Effector memory CD8-positive, alpha-beta T cell (primary cell): Measurements from ENCODE around the gene SFTPB.

ENCODE experiments used
- ATAC-seq: fragments of 150-1000 bp; cut with Tn5 transposase; replicated peaks from 2 replicates; pipeline ENCODE4 v1.10.0; 2021; ENCODE audit warnings: mild to moderate bottlenecking, moderate library complexity
- DNase-seq, 3 experiments: peaks; one replicate each; pipeline ENCODE4 v3.0.0; 2021
- H3K27ac Mint-ChIP-seq, 2 donors: one replicate each; pipeline ENCODE4 v1.8.0; 2022; ENCODE audit warnings: mild to moderate bottlenecking in 2 of 2, mixed read lengths in 2 of 2, moderate library complexity in 2 of 2
- H3K27me3 Mint-ChIP-seq, 2 donors: one replicate each; pipeline ENCODE4 v1.8.0; 2022; ENCODE audit warnings: mixed read lengths in 2 of 2
- H3K36me3 Mint-ChIP-seq: one replicate; pipeline ENCODE4 v1.8.0; 2022; ENCODE audit warnings: mild to moderate bottlenecking, moderate library complexity, mixed read lengths; ENCODE audit not compliant: insufficient read depth
- H3K4me1 Mint-ChIP-seq, 2 donors: one replicate each; pipeline ENCODE4 v1.8.0; 2022; ENCODE audit warnings: low read depth in 2 of 2, mixed read lengths in 2 of 2
- H3K4me3 Mint-ChIP-seq, 2 donors: one replicate each; pipeline ENCODE4 v1.8.0; 2022; ENCODE audit warnings: mild to moderate bottlenecking in 2 of 2, mixed read lengths in 2 of 2, moderate library complexity in 2 of 2
- H3K9me3 Mint-ChIP-seq, 2 donors: one replicate each; pipeline ENCODE4 v1.8.0; 2022; ENCODE audit warnings: mixed read lengths in 2 of 2

SFTPB gene

DNA sequence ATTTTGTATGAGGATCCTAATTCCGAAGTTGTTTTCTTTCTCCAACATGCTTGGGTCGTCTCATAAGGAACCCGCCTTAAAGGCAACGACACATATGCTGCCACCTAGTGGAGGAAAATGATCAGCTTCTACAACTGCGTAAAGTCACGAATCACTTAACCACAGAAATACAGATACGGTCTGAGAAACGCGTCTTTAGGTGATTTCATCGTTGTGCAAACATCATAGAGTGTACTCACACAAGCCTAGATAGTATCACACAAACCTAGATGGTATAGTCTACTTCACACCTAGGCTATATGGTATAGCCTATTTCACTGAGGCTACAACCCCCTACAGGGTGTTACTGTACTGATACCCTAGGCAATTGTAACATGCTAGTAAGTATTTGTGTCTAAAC is 39.3 kb upstream of the SFTPB start:
- peaks cover 0 to 6% of the 10 kb centered on the region in 2 donors for H3K27me3 Mint-ChIP-seq
- DNase-seq (peak; percentile 76 to 81 (median 77)), ATAC-seq (peak; percentile 73)
- H3K27ac Mint-ChIP-seq: peak overlapping the region; percentile 29 to 80
- H3K4me3 Mint-ChIP-seq: peak overlapping the region; percentile 6 to 50
- H3K36me3 Mint-ChIP-seq: peaks cover 7% of the 10 kb centered on the region
- H3K9me3 Mint-ChIP-seq: no peaks in the 10 kb centered on the region
- H3K4me1 Mint-ChIP-seq: peaks cover 36 to 38% of the 10 kb centered on the region in 2 donors

DNA sequence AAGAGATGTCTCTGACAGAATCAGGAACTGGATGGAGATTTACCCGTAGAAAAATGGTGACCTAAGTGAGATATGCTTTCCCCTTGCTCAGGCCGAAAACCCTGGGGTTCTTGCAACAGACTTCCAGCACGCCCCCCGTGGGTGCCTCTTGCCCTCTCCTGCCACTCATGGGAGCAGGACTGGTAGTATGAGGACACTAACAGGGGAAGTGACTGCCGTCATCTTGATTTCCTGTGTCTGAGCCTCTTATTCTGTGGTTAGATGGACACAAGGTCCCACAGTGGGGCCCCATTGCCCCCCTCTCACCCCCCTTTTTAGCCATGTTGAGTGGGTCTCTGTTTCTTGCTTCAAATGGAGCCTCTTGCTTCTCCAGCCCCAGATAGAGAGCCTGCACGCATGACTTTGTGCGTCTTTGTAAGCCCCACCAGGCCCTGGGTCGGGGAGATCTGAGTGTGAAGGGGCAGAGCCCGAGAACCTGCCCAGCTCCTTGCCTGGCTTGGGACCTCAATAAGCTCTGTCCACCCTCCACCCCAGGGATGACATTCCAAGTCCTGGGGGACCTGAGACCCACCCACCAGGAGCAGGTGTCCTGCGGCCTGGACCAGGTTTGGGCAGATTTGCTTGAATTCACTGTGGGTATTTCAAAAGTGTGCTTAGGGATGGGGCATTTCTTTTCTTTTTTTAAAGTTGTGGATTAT is 38.7 kb upstream of the SFTPB start:
- Mint-ChIP-seq H3K36me3 (peaks cover 7% of the 10 kb centered on the region), H3K4me3 (peak overlapping the region; percentile 6 to 50), H3K4me1 (peaks cover 37 to 38% of the 10 kb centered on the region in 2 donors), H3K27ac (peak overlapping the region; percentile 29 to 80), H3K27me3 (peaks cover 0 to 6% of the 10 kb centered on the region in 2 donors), H3K9me3 (no peaks in the 10 kb centered on the region)
- DNase-seq (no peak), ATAC-seq (no peak)

DNA sequence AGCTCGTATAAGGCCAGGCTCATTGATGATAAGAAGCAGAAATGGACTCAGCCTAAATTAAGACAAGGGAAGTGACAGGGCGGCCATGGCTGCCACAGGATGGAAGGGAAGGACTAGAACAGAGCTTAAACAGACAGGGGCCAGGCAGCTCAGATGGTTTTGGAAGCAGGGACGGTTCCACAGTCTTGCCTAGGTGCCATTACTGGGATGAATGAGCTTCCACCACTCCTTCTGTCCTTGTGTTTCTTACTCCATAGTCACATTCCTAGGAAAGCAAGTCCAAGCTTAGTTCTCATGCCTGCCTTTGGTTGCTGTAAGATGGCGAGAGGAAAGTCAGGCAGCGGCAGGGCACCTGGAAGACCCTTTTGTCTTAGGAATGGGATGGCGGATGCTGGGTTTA is 38.1 kb upstream of the SFTPB start:
- Mint-ChIP-seq H3K36me3 (peaks cover 6% of the 10 kb centered on the region), H3K27ac (peak overlapping the region in 1 of 2 donors; percentile 80), H3K4me1 (peaks cover 37 to 38% of the 10 kb centered on the region in 2 donors), H3K4me3 (peak overlapping the region in 1 of 2 donors; percentile 64), H3K9me3 (no peaks in the 10 kb centered on the region), H3K27me3 (no peaks in the 10 kb centered on the region)
- no peak for ATAC-seq
- no peak for DNase-seq

DNA sequence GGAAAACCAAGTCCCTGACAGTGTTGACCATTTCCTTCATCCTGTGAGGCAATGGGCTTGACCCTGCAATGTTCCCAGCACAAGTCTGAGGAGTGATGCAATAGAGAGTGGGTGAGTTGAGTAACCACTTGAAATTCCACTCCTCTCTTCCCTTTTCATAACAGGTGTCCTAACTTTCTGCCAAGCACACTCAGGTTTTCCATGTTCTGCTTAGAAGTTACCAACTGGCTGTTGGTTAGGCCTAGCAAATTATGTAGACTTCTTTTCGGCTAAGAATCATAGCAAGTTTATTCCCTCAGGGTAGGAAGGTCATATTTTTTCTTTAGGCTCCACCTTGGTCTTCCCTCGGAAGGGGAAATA is 37.7 kb upstream of the SFTPB start:
- Mint-ChIP-seq H3K4me3 (peak overlapping the region in 1 of 2 donors; percentile 64), H3K36me3 (peaks cover 10% of the 10 kb centered on the region), H3K27ac (peak overlapping the region in 1 of 2 donors; percentile 80), H3K4me1 (peaks cover 37 to 38% of the 10 kb centered on the region in 2 donors), H3K27me3 (no peaks in the 10 kb centered on the region), H3K9me3 (no peaks in the 10 kb centered on the region)
- DNase-seq: no peak
- ATAC-seq: no peak

DNA sequence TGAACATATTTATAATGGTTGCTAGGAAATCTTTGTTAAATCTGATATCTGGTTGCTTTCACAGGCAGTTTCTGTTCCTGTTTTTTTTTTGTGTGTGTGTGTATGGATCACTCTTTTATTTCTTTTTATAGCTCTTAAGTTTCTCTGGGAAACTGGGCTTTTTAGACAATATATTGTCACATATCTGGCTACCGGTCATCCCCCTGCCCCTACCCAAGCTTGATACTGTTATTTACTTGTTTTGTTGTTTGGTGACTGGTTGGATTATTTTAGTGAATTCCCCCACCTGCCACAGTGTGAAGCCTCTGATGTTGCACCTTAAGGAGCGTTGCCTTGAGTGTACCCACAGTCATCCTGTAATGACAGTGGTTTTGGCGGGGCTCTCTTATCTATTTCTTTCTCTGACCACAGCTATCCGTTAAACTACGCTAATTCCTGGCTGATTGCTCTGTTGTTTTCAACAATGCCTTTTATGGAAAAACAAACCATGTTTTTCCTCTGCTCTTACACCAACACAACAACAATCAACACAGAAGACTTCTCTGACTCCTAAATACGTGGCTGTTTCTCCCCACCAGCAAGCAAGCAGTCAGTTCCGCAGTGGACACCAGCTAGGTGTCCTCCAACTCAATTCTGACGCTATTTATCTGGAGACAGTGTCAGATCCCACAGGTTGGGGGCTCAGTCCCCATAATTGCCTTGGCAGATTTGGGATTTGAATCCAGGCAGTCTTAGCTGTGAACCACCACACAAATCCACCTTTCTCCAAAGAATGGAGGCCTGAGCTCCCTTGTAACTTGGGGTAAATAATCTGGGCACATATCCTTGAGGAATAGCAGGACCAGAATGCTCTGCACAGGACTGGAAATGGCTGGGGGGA is 37.0 kb upstream of the SFTPB start:
- H3K36me3 Mint-ChIP-seq: peaks cover 13% of the 10 kb centered on the region
- H3K27me3 Mint-ChIP-seq: no peaks in the 10 kb centered on the region
- H3K4me3 Mint-ChIP-seq: peak overlapping the region; percentile 63 to 64
- no peaks in the 10 kb centered on the region for H3K9me3 Mint-ChIP-seq
- peak overlapping the region; percentile 80 to 92 for H3K27ac Mint-ChIP-seq
- peaks cover 37 to 38% of the 10 kb centered on the region in 2 donors for H3K4me1 Mint-ChIP-seq
- DNase-seq (peak in 2 of 3 experiments; percentile 52 to 56), ATAC-seq (peak; percentile 76)

DNA sequence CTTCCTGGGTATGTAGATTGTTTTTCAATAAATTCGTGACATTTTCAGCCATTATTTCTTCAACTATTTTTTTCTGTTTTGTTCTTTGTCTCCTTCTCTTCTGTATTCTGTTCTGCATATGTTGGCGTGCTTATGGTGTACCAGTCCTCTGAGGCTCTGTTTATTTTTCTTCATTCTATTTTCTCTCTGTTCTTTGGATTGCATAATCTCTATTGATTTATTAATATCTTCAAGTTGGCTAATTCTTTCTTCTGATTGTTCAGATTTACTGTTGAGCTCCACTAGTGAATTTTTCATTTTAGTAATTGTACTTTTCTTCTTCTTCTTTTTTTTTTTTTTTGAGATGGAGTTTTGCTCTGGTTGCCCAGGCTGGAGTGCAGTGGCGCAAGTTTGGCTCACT is 36.0 kb upstream of the SFTPB start:
- H3K4me1 Mint-ChIP-seq: peaks cover 37 to 41% of the 10 kb centered on the region in 2 donors
- peak overlapping the region; percentile 80 to 92 for H3K27ac Mint-ChIP-seq
- no peaks in the 10 kb centered on the region for H3K9me3 Mint-ChIP-seq
- ATAC-seq (no peak), DNase-seq (no peak)
- peaks cover 20% of the 10 kb centered on the region for H3K36me3 Mint-ChIP-seq
- peak overlapping the region; percentile 11 to 64 for H3K4me3 Mint-ChIP-seq
- H3K27me3 Mint-ChIP-seq: no peaks in the 10 kb centered on the region

DNA sequence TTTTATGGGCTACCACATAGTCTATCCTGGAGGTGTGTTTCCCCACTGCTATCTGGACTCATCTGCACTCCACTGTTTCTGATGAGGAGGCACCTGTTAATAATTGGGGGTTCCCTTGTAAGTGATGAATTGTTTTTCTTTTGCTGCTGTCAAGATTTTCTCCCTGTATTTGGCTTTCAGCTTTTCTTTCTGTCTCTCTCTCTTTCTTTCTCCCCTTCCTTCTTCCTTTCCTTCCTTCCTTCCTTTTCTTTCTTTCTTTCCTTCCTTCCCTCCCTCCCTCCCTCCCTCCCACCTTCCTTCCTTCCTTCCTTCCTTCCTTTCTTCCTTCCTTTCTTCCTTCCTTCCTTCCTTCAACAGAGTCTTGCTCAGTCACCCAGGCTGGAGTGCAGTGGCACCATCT is 35.3 kb upstream of the SFTPB start:
- no peak for DNase-seq
- no peaks in the 10 kb centered on the region for H3K27me3 Mint-ChIP-seq
- peak overlapping the region; percentile 37 to 64 for H3K4me3 Mint-ChIP-seq
- no peak for ATAC-seq
- H3K27ac Mint-ChIP-seq: peak overlapping the region in 1 of 2 donors; percentile 35
- H3K4me1 Mint-ChIP-seq: peaks cover 37 to 45% of the 10 kb centered on the region in 2 donors
- peaks cover 27% of the 10 kb centered on the region for H3K36me3 Mint-ChIP-seq
- H3K9me3 Mint-ChIP-seq: no peaks in the 10 kb centered on the region

DNA sequence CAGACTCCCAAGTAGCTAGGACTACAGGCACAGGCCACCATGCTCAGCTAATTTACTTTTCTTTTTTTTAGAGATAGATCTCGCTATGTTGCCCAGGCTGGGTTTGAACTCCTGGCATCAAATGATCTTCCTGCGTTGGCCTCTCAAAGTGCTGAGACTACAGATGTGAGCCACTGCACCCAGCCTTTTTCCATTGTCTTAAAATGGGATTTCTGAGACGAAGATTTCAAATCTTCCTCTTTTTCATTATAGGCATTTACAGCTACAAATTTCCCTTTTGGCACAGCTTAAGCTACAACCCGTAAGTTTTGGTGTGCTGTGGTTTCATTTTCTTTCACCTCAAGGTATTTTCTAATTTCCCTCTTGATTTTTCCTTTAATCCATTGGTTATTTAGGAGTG is 34.8 kb upstream of the SFTPB start:
- peak overlapping the region; percentile 37 to 64 for H3K4me3 Mint-ChIP-seq
- peaks cover 33% of the 10 kb centered on the region for H3K36me3 Mint-ChIP-seq
- ATAC-seq (no peak), DNase-seq (no peak)
- no peaks in the 10 kb centered on the region for H3K9me3 Mint-ChIP-seq
- no peaks in the 10 kb centered on the region for H3K27me3 Mint-ChIP-seq
- peaks cover 37 to 46% of the 10 kb centered on the region in 2 donors for H3K4me1 Mint-ChIP-seq
- H3K27ac Mint-ChIP-seq: peak overlapping the region; percentile 35 to 53

DNA sequence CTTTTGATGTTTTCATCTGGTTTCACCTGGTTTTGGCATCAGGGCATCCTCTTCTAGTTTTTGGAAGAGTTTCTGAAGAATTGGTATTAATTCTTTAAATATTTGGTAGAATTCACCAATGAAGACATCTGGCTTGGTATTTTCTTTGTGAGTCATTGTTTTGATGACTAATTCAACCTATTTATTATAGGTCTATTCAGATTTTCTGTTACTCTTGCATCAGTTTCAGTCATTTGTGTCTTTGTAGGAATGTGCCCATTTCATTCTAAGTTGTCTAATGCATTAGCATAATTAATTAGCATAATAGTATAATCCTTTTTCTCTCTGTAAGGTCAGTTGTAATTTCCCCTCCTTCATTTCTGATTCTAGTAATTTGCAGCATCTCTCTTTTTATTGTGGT is 34.2 kb upstream of the SFTPB start:
- peaks cover 39% of the 10 kb centered on the region for H3K36me3 Mint-ChIP-seq
- no peak for ATAC-seq
- H3K27ac Mint-ChIP-seq: peak overlapping the region; percentile 35 to 53
- H3K9me3 Mint-ChIP-seq: no peaks in the 10 kb centered on the region
- H3K27me3 Mint-ChIP-seq: no peaks in the 10 kb centered on the region
- peaks cover 35 to 52% of the 10 kb centered on the region in 2 donors for H3K4me1 Mint-ChIP-seq
- H3K4me3 Mint-ChIP-seq: peak overlapping the region; percentile 2 to 37
- no peak for DNase-seq

DNA sequence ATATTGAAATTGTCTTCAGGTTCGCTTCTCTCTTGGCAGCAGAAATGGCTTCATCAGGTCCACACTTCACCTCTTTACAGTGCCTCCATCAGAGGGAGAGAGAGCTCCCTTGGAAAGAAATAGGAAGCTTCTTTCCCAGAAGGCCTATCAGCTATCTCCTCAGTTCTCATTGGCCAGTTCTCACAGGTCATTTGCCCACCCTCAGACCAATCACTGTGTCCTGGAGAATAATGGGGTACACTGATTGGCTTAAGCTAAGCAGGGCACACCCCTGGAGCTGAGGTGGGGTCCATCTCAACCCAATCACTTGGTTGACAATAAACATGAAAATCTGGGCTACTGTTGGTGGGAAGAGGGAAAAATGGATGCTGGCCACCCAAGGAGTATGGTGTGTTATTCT is 31.3 kb upstream of the SFTPB start:
- Mint-ChIP-seq H3K4me3 (peak overlapping the region in 1 of 2 donors; percentile 89), H3K4me1 (peaks cover 14 to 33% of the 10 kb centered on the region in 2 donors), H3K27ac (peak overlapping the region; percentile 55), H3K27me3 (no peaks in the 10 kb centered on the region), H3K9me3 (no peaks in the 10 kb centered on the region), H3K36me3 (peaks cover 65% of the 10 kb centered on the region)
- ATAC-seq: no peak
- DNase-seq: no peak

DNA sequence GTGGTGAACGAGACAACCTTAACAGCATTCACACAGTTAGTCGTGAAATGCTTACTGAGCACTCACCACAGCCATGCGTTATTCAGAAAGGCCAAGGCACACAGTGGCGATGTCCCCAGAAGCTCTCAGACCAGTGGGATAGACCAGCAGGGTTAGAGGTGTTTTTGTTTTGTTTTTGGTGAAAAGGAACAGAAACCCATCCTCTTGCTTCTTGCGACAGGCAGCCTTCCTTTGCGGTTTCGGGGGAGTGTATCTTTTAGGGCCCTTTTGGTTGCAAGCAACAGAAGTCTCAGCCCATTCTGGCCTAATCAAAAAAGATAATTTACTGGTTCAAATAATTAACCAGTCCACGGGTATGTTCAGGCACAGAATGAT is 30.9 kb upstream of the SFTPB start:
- Mint-ChIP-seq H3K27me3 (no peaks in the 10 kb centered on the region), H3K36me3 (peaks cover 67% of the 10 kb centered on the region), H3K4me1 (peaks cover 14 to 29% of the 10 kb centered on the region in 2 donors), H3K4me3 (peak overlapping the region; percentile 79 to 89), H3K27ac (peak overlapping the region; percentile 55 to 97), H3K9me3 (no peaks in the 10 kb centered on the region)
- no peak for ATAC-seq
- DNase-seq: no peak

DNA sequence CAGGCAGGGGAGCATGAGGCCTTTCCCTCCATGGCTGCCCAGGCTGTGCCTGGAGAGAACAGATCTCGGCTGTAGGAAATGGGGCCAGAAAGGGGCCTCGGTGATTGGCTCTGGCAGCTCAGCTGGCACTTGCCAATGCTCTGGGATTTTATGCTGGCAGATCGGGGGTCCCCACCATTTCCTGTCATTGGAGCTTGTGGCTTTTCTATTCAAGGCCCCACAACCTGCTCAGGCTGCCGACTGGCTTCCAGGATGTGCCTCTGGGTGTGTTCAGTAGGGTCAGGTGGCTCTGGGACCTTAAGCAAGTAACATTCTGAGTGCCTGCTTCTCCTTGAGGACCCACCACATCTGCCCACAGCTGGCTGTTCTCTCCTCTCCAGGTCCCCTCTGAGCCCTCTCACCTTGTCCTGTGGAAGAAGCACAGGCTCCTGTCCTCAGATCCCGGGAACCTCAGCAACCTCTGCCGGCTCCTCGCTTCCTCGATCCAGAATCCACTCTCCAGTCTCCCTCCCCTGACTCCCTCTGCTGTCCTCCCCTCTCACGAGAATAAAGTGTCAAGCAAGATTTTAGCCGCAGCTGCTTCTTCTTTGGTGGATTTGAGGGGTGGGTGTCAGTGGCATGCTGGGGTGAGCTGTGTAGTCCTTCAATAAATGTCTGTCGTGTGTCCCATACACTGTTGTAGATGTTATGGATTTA is 30.3 kb upstream of the SFTPB start:
- H3K27ac Mint-ChIP-seq: peak overlapping the region; percentile 55 to 97
- ATAC-seq (no peak), DNase-seq (no peak)
- H3K4me3 Mint-ChIP-seq: peak overlapping the region; percentile 79 to 89
- H3K9me3 Mint-ChIP-seq: no peaks in the 10 kb centered on the region
- H3K4me1 Mint-ChIP-seq: peaks cover 16 to 30% of the 10 kb centered on the region in 2 donors
- peaks cover 72% of the 10 kb centered on the region for H3K36me3 Mint-ChIP-seq
- no peaks in the 10 kb centered on the region for H3K27me3 Mint-ChIP-seq

DNA sequence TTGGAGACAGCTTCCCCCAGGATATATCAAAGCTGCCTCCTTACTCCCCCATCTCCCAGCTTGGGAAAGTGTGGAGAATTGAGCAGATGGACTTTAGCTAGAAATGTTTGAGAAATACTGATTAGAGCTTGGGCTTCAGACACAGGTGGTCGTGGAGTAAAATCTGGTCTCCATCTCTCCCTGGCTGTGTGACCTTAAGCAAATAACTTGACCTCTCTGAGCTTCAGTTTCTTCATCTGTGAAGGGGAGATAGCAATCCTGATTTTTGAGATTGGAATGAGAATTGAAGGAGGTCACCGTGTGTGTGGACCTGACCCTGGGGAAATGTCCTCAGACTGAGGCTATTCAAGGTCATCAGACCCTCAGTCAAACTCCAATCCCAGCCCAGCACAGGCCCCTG is 29.7 kb upstream of the SFTPB start:
- Mint-ChIP-seq H3K4me1 (peaks cover 13 to 30% of the 10 kb centered on the region in 2 donors), H3K27me3 (no peaks in the 10 kb centered on the region), H3K4me3 (peak overlapping the region; percentile 79 to 89), H3K27ac (peak overlapping the region in 1 of 2 donors; percentile 97), H3K36me3 (peaks cover 77% of the 10 kb centered on the region), H3K9me3 (no peaks in the 10 kb centered on the region)
- no peak for DNase-seq
- no peak for ATAC-seq
